RWPE2 (cell line): ENCODE results near the gene TRPM1.

Source experiments
- ATAC-seq: fragments of 200-7000 bp; cut with Tn5 transposase; 3 replicates; pipeline ENCODE4 v1.9.1; 2021; ENCODE audit warnings: low read depth
- DNase-seq: peaks from one replicate; pipeline ENCODE4 v3.0.0-alpha.2; 2020; ENCODE audit warnings: low spot score
- H3K27ac ChIP-seq: fragments of 450-650 bp; 2 replicates; pipeline ENCODE4 v1.5.1; 2017; ENCODE audit warnings: mild to moderate bottlenecking; ENCODE audit not compliant: poor library complexity, severe bottlenecking
- H3K27me3 ChIP-seq: fragments of 250-450 bp; sonication (Bioruptor Pico); 2 replicates; pipeline ENCODE4 v1.5.1; 2021; ENCODE audit warnings: mild to moderate bottlenecking, moderate library complexity; ENCODE audit not compliant: insufficient read depth, poor library complexity, severe bottlenecking
- H3K36me3 ChIP-seq: fragments of 250-450 bp; sonication (Bioruptor Pico); 2 replicates; pipeline ENCODE4 v1.5.1; 2020; ENCODE audit warnings: low read depth, mild to moderate bottlenecking, moderate library complexity
- H3K4me1 ChIP-seq: fragments of 250-450 bp; sonication (Bioruptor Pico); 2 replicates; pipeline ENCODE4 v1.5.1; 2021; ENCODE audit warnings: mild to moderate bottlenecking, moderate library complexity; ENCODE audit not compliant: insufficient read depth, poor library complexity, severe bottlenecking
- H3K4me3 ChIP-seq: fragments of 250-450 bp; sonication (Bioruptor Pico); 2 replicates; pipeline ENCODE4 v1.5.1; 2021; ENCODE audit warnings: mild to moderate bottlenecking, moderate library complexity; ENCODE audit not compliant: severe bottlenecking
- H3K9me3 ChIP-seq: fragments of 250-450 bp; sonication (Bioruptor Pico); 2 replicates; pipeline ENCODE4 v1.5.1; 2021; ENCODE audit warnings: mild to moderate bottlenecking, moderate library complexity; ENCODE audit not compliant: severe bottlenecking
- TF ChIP-seq, protein P1 (sequence below): fragments of 450-650 bp; IDR thresholded peaks from one replicate; pipeline ENCODE4 v1.5.1; 2017; ENCODE audit warnings: mild to moderate bottlenecking, moderate library complexity; ENCODE audit not compliant: poor library complexity, severe bottlenecking

The TRPM1 gene

DNA sequence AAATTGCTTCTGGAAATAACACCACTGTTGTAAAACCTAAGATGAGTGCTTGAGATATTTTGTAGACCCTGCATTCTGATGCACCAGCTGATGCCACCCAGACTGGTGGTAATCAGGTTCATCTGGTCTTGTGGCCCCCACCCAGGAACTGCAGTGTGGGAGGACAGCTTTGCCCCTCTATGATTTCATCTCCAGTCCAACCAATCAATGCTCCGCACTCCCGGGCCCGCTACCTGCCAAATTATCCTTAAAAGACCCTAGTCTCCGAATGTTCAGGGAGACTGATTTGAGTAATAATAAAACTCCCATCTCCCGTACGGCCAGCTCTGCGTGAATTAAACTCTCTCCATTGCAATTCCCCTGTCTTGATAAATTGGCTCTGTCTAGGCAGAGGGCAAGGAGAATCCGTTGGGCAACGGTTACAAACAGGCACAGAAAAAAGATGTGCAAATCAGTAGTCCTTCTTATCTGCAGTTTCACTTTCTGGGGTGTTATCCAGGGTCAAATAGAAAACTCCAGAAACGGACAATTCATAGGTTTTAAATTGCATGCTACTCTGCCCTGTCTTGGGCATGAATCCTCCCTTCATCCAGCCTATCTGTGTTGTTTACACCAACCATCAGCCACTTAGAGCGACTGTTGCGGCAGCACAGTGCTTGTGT is 29.2 kb upstream of the TRPM1 start:
- ATAC-seq (no peak), DNase-seq (no peak)
- Histone ChIP-seq H3K4me3 (no peak overlapping the region), H3K4me1 (no peaks in the 10 kb centered on the region), H3K9me3 (no peaks in the 10 kb centered on the region), H3K27me3 (no peaks in the 10 kb centered on the region), H3K27ac (no peak overlapping the region), H3K36me3 (no peaks in the 10 kb centered on the region)
- TF ChIP-seq, protein P1, sequence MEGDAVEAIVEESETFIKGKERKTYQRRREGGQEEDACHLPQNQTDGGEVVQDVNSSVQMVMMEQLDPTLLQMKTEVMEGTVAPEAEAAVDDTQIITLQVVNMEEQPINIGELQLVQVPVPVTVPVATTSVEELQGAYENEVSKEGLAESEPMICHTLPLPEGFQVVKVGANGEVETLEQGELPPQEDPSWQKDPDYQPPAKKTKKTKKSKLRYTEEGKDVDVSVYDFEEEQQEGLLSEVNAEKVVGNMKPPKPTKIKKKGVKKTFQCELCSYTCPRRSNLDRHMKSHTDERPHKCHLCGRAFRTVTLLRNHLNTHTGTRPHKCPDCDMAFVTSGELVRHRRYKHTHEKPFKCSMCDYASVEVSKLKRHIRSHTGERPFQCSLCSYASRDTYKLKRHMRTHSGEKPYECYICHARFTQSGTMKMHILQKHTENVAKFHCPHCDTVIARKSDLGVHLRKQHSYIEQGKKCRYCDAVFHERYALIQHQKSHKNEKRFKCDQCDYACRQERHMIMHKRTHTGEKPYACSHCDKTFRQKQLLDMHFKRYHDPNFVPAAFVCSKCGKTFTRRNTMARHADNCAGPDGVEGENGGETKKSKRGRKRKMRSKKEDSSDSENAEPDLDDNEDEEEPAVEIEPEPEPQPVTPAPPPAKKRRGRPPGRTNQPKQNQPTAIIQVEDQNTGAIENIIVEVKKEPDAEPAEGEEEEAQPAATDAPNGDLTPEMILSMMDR: no peak

DNA sequence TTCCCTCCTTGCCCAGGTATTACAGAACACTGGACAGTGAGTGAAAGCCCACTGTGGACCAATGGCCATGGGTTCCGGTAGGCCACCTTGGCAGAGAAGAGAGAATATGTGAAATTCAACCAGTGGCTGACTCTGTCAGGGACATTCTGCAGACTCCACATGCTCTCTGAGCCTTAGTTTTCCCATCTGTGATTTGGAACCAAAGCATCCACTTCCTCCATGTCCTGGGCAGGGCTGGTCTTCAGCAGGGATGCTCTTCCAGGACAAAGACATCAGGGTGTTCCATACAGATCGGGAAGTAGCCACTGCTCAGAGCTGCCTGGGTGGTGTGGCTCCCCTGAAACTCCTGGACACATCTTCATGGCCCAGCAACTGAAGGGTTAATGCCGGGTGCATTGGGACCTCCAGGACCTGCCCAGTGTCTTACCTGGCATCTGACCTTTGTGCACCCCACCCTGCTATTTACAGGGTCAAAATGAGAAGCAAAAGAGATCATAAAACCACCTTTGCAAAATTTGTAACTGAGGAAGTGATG is 28.3 kb upstream of the TRPM1 start:
- Histone ChIP-seq H3K27ac (no peak overlapping the region), H3K4me3 (no peak overlapping the region), H3K36me3 (no peaks in the 10 kb centered on the region), H3K9me3 (no peaks in the 10 kb centered on the region), H3K4me1 (no peaks in the 10 kb centered on the region), H3K27me3 (no peaks in the 10 kb centered on the region)
- TF ChIP-seq, protein P1: no peak
- no peak for DNase-seq
- no peak for ATAC-seq

DNA sequence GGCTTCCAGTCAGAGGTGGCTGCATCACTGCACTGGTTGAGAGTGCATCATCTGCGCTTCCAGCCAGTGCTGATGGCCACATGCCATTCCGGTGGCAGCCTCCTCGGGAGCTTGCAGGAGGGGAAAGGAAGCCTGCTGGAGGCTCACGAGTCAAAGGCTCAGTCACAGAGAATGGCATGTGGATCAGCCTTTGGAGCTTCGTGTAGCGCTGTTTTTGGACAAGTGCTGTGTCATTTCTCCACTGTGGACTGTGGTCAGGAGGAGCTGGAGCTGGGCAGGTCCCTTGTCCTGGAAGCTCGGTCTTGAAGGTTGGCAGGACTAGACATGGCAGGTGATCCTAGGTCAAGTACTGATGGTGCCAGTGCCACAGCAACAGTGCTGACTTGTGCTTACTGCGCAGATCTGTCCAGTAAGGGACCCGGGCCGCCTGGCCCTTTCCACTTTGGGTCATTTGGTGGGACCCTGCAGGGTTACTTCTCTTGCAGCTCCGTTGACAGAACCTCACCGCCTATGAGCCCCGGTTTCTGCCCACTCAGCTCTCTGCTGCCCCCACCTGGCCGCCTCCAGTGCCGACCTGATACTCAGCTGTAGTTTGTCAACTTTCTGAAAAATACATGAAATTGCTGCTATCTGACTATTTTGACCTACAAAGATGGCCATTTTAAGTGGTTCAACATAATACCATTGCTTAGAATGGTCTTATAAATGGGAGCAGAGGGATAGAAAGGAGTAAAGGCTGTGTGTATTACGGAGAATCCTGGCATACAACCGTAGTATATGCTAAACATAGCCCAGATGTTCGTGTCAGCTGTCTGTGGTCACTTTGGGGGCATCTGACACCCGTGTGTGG is 27.6 kb upstream of the TRPM1 start:
- peak; percentile 79 for ATAC-seq
- no peaks in the 10 kb centered on the region for H3K36me3 ChIP-seq
- no peak overlapping the region for H3K4me3 ChIP-seq
- no peaks in the 10 kb centered on the region for H3K27me3 ChIP-seq
- TF ChIP-seq, protein P1: peak; percentile 99
- no peak for DNase-seq
- no peaks in the 10 kb centered on the region for H3K9me3 ChIP-seq
- no peak overlapping the region for H3K27ac ChIP-seq
- H3K4me1 ChIP-seq: no peaks in the 10 kb centered on the region

DNA sequence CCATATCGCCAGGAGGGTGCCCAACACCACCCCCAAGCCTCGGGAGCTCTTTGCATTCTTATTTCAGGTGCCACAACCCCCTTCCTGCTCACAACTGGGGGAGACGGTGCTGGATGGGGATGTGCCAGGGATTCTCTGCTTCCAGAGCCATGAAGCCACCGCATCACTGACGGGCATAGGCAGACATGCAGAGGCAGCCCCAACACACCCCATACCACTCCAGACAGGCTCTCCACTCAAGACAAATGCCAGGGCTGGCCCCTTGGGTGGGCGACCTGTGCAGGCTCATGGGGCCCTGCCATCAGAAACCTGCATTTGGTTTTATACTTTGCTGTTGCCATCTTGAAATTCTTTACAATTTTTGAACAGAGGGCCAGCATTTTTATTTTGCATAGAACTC is 27.0 kb upstream of the TRPM1 start:
- Histone ChIP-seq H3K4me1 (no peaks in the 10 kb centered on the region), H3K27ac (no peak overlapping the region), H3K9me3 (no peaks in the 10 kb centered on the region), H3K36me3 (no peaks in the 10 kb centered on the region), H3K27me3 (no peaks in the 10 kb centered on the region), H3K4me3 (no peak overlapping the region)
- TF ChIP-seq, protein P1: no peak
- ATAC-seq: no peak
- no peak for DNase-seq
